IMR-90 (cell line): ENCODE results near the gene PYGM. TPM values are rescaled to one million over a fixed set of nuclear protein-coding genes. Genes with fewer than 3 reads are reported as not detected.
A peak's percentile ranks its signal among the peaks of the same experiment; 100 is the strongest.

Experiments
- ATAC-seq: fragments of 200-7000 bp; cut with Tn5 transposase; 2 replicates; pipeline ENCODE4 v1.9.1; 2020; ENCODE audit warnings: low read depth, mild to moderate bottlenecking, moderate library complexity
- BruUV-seq: library from RNA; stranded (reverse); fragments of 400-500 nt; replicated peaks from 2 replicates; lab custom pipeline; 2021; lab: Mats Ljungman, UMichigan
- CTCF ChIA-PET: fragments of 300-600 bp; formaldehyde crosslinking; extraction: SDS; loops from one replicate; lab custom pipeline; 2021; ENCODE audit warnings: antibody characterized with exemption; lab: Yijun Ruan, JAX
- POLR2A ChIA-PET: fragments of 300-600 bp; sonication (Branson Sonifier 250); formaldehyde crosslinking; loops from one replicate; lab custom pipeline; 2022; ENCODE audit warnings: antibody characterized with exemption; ENCODE audit not compliant: unreplicated experiment; lab: Charles Lee
- DNase-seq: peaks from one replicate; pipeline ENCODE4 v3.0.0; 2013
- H2AFZ ChIP-seq: replicated peaks from 2 replicates; pipeline ENCODE3; 2013; ENCODE audit warnings: low read length, mild to moderate bottlenecking; ENCODE audit not compliant: poor library complexity
- H2AK5ac ChIP-seq: 2 replicates; pipeline ENCODE4 v1.6.1; 2013; ENCODE audit warnings: low read depth, low read length, inconsistent platforms
- H2AK9ac ChIP-seq: replicated peaks from 2 replicates; pipeline ENCODE3; 2013; ENCODE audit warnings: mild to moderate bottlenecking, low read depth, low read length, moderate library complexity; ENCODE audit not compliant: poor library complexity
- H2BK120ac ChIP-seq: 2 replicates; pipeline ENCODE4 v1.6.1; 2013; ENCODE audit warnings: low read depth, low read length, inconsistent platforms
- H2BK15ac ChIP-seq: 3 replicates; pipeline ENCODE4 v1.6.1; 2013; ENCODE audit warnings: low read depth, low read length, inconsistent platforms
- H2BK20ac ChIP-seq: 2 replicates; pipeline ENCODE4 v1.6.1; 2013; ENCODE audit warnings: low read depth, mild to moderate bottlenecking, inconsistent platforms, low read length, moderate library complexity
- H2BK5ac ChIP-seq: 2 replicates; pipeline ENCODE4 v1.6.1; 2013; ENCODE audit warnings: mild to moderate bottlenecking, low read depth, low read length, inconsistent platforms; ENCODE audit not compliant: poor library complexity, severe bottlenecking
- H3K14ac ChIP-seq: replicated peaks from 2 replicates; pipeline ENCODE4 v1.6.1; 2013; ENCODE audit warnings: low read depth, low read length, inconsistent platforms
- H3K18ac ChIP-seq: 2 replicates; pipeline ENCODE4 v1.6.1; 2013; ENCODE audit warnings: low read depth, low read length, control low read depth
- H3K23ac ChIP-seq: 2 replicates; pipeline ENCODE4 v1.6.1; 2013; ENCODE audit warnings: low read depth, low read length, inconsistent platforms
- H3K27ac ChIP-seq: 2 replicates; pipeline ENCODE4 v1.5.1; 2013; ENCODE audit warnings: mild to moderate bottlenecking, control low read depth, low read length; ENCODE audit not compliant: insufficient read depth
- H3K27me3 ChIP-seq: 2 replicates; pipeline ENCODE4 v1.6.1; 2013; ENCODE audit warnings: low read length; ENCODE audit not compliant: control insufficient read depth, insufficient read depth
- H3K36me3 ChIP-seq: 2 replicates; pipeline ENCODE4 v1.6.1; 2013; ENCODE audit warnings: low read length, mixed read lengths; ENCODE audit not compliant: control insufficient read depth, insufficient read depth
- H3K4ac ChIP-seq: 2 replicates; pipeline ENCODE4 v1.6.1; 2013; ENCODE audit warnings: low read depth, low read length, inconsistent platforms
- H3K4me1 ChIP-seq: 2 replicates; pipeline ENCODE4 v1.6.1; 2013; ENCODE audit warnings: low read length, mixed read lengths; ENCODE audit not compliant: control insufficient read depth, insufficient read depth
- H3K4me2 ChIP-seq: 2 replicates; pipeline ENCODE4 v1.6.1; 2013; ENCODE audit warnings: low read depth, mild to moderate bottlenecking, control low read depth, low read length, moderate library complexity
- H3K4me3 ChIP-seq: 2 replicates; pipeline ENCODE4 v1.5.1; 2013; ENCODE audit warnings: low read depth, mild to moderate bottlenecking, control low read depth, low read length, moderate library complexity; ENCODE audit not compliant: insufficient read depth
- H3K56ac ChIP-seq: 2 replicates; pipeline ENCODE4 v1.6.1; 2013; ENCODE audit warnings: low read length, inconsistent platforms; ENCODE audit not compliant: insufficient read depth; ENCODE audit errors: extremely low read depth
- H3K79me1 ChIP-seq, 2 experiments: 2 replicates each; pipeline ENCODE4 v1.6.1; 2013; ENCODE audit warnings: low read length in 2 of 2, inconsistent platforms in 1 of 2, low read depth in 1 of 2
- H3K9ac ChIP-seq: 2 replicates; pipeline ENCODE4 v1.6.1; 2013; ENCODE audit warnings: low read depth, low read length, control low read depth
- H3K9me1 ChIP-seq: 2 replicates; pipeline ENCODE4 v1.6.1; 2013; ENCODE audit warnings: low read length, inconsistent platforms; ENCODE audit not compliant: insufficient read depth
- H3K9me3 ChIP-seq: 2 replicates; pipeline ENCODE4 v1.6.1; 2013; ENCODE audit warnings: low read length; ENCODE audit not compliant: control insufficient read depth, insufficient read depth
- H4K20me1 ChIP-seq: 2 replicates; pipeline ENCODE4 v1.6.1; 2013; ENCODE audit warnings: low read length, inconsistent platforms; ENCODE audit not compliant: insufficient read depth
- H4K5ac ChIP-seq: 2 replicates; pipeline ENCODE4 v1.6.1; 2013; ENCODE audit warnings: mild to moderate bottlenecking, low read depth, low read length, control low read depth
- H4K8ac ChIP-seq, 2 experiments: 2 replicates each; pipeline ENCODE4 v1.6.1; 2013; ENCODE audit warnings: low read depth in 2 of 2, low read length in 2 of 2, control low read depth in 1 of 2, inconsistent platforms in 1 of 2
- H4K91ac ChIP-seq: 2 replicates; pipeline ENCODE4 v1.6.1; 2013; ENCODE audit warnings: low read depth, low read length, inconsistent platforms; ENCODE audit not compliant: insufficient read depth
- CHD1 ChIP-seq: IDR thresholded peaks from 2 replicates; pipeline ENCODE4 v1.6.1; 2012; ENCODE audit warnings: low read depth, low read length, improper control_type of control experiment
- CTCF ChIP-seq: conservative IDR thresholded peaks from 2 replicates; pipeline ENCODE4 v1.5.1; 2012; ENCODE audit warnings: mild to moderate bottlenecking, low read depth, low read length, improper control_type of control experiment
- MAZ ChIP-seq: IDR thresholded peaks from 2 replicates; pipeline ENCODE4 v1.6.1; 2012; ENCODE audit warnings: low read depth, mild to moderate bottlenecking, low read length, improper control_type of control experiment, moderate library complexity, borderline replicate concordance
- MXI1 ChIP-seq: IDR thresholded peaks from 2 replicates; pipeline ENCODE4 v1.6.1; 2012; ENCODE audit warnings: low read depth, mild to moderate bottlenecking, low read length, moderate library complexity, borderline replicate concordance
- RAD21 ChIP-seq: IDR thresholded peaks from 2 replicates; pipeline ENCODE4 v1.6.1; 2012; ENCODE audit warnings: low read length, improper control_type of control experiment
- RCOR1 ChIP-seq: IDR thresholded peaks from 2 replicates; pipeline ENCODE4 v1.6.1; 2012; ENCODE audit warnings: mild to moderate bottlenecking, low read length, improper control_type of control experiment; ENCODE audit not compliant: insufficient replicate concordance
- RFX5 ChIP-seq: IDR thresholded peaks from 2 replicates; pipeline ENCODE4 v1.8.0; 2012; ENCODE audit warnings: low read depth, mild to moderate bottlenecking, low read length, moderate library complexity
- SMC3 ChIP-seq: fragments of 150-350 bp; IDR thresholded peaks from 2 replicates; pipeline ENCODE4 v1.6.1; 2016; ENCODE audit warnings: low read depth, mild to moderate bottlenecking, antibody characterized with exemption, low read length, moderate library complexity
- WGBS, 2 experiments: methylation state at CpG; one replicate each; pipeline versions ENCODE4 v1.1.5 to v1.1.7; 2013; ENCODE audit warnings: missing lambda C conversion rate in 2 of 2; ENCODE audit not compliant: insufficient read length in 1 of 2; ENCODE audit errors: extremely low coverage in 2 of 2; 5-methylcytosine and 5-hydroxymethylcytosine counted together
- dilution Hi-C: fragments of 300-500 bp; cut with HindIII; formaldehyde crosslinking; loops from one replicate; pipeline ENCODE4 v1.14.3; 2018; ENCODE audit warnings: low sequenced_read_pairs; ENCODE audit not compliant: unreplicated experiment
- in situ Hi-C: fragments of 300-500 bp; cut with MboI; formaldehyde crosslinking; loops from 3 replicates; pipeline ENCODE4 v1.14.3; 2019; ENCODE audit warnings: low sequenced_read_pairs, inconsistent platforms, mixed read lengths
- intact Hi-C: fragments of 100-400 bp; cut with micrococcal nuclease; formaldehyde crosslinking; loops from 2 replicates; pipeline ENCODE4 v1.10.0; 2022
- polyA plus RNA-seq, 3 experiments: library from polyadenylated mRNA; depleted of rRNA; stranded (reverse); fragments of >200 nt; gene quantifications; 2 replicates each; pipeline ENCODE4 v1.2.3, GENCODE V29; 2012; ENCODE audit warnings: low replicate concordance in 1 of 3
- total RNA-seq: library from RNA; depleted of rRNA; stranded (reverse); fragments of >200 nt; gene quantifications from 2 replicates; pipeline ENCODE4 v1.2.3, GENCODE V29; 2012

PYGM gene
- total and polyA plus RNA-seq, 2 of the 4 experiments (the other 2 are of a cell fraction) = 0.18 to 0.21 TPM

- no peak within 1 kb of the TSS for H3K9ac ChIP-seq
Measured at GRCh38 chr11:64743591-64744543, 15.9 kb downstream of the PYGM start, which contains the start of gene RASGRP2. TSS of gene RASGRP2 (minus strand) at chr11:64744142. CDS start at chr11:64742866, 1,276 bp downstream.

More at GRCh38 chr11:64743591-64744543, 15.9 kb downstream of the PYGM start, which contains the start of gene RASGRP2:
- in situ Hi-C loops (no loop called here), dilution Hi-C loops (no loop called here), intact Hi-C loops (loop anchor here (1.0 kb wide), 1 partner anchor 23 kb away; no protein-coding TSS in a partner anchor)
- TF ChIP-seq CHD1 (no peak), CTCF (peak; percentile 48), MXI1 (no peak), RCOR1 (no peak), RFX5 (no peak), MAZ (no peak), RAD21 (peak; percentile 36), SMC3 (no peak)
- H3K4me1 ChIP-seq = peaks cover 14% of the 10 kb centered on the region
- DNase-seq (no peak), ATAC-seq (peak; percentile 3; the same call in 1 of the 2 replicates)
- 4% methylated on average over 31 of the region's 57 CpGs; no CpG with 5 or more reads in 1 of the 2 experiments for WGBS, 2 experiments
- H3K14ac ChIP-seq = no peak within 1 kb of the TSS
- H3K23ac ChIP-seq = no peak within 1 kb of the TSS
- no peak within 1 kb of the TSS for H2AK5ac ChIP-seq
- H2BK20ac ChIP-seq = no peak within 1 kb of the TSS
- no peaks in the 10 kb centered on the region for H3K79me1 ChIP-seq
- H2AFZ ChIP-seq = peak within 1 kb of the TSS; percentile 86
- no peaks in the 10 kb centered on the region for H3K9me3 ChIP-seq
- H3K4ac ChIP-seq = no peak within 1 kb of the TSS
- ChIA-PET CTCF (no interaction called here), POLR2A (no interaction called here)
- BruUV-seq = no TSS peak
- no peak within 1 kb of the TSS for H2BK5ac ChIP-seq
- H3K4me2 ChIP-seq = peak within 1 kb of the TSS; percentile 78
- H4K5ac ChIP-seq = no peak within 1 kb of the TSS
- no peak within 1 kb of the TSS for H3K27ac ChIP-seq
- no peak within 1 kb of the TSS for H2BK120ac ChIP-seq
- no peak within 1 kb of the TSS for H3K56ac ChIP-seq
- peak within 1 kb of the TSS; percentile 36 for H3K4me3 ChIP-seq
- no peak within 1 kb of the TSS for H3K18ac ChIP-seq
- peak within 1 kb of the TSS; percentile 70 for H2AK9ac ChIP-seq
- peaks cover 3% of the 10 kb centered on the region; the same call in 1 of the 2 replicates for H4K20me1 ChIP-seq
- H3K36me3 ChIP-seq = no peaks in the 10 kb centered on the region
- peaks cover 64% of the 10 kb centered on the region for H3K27me3 ChIP-seq
- no peak within 1 kb of the TSS for H4K91ac ChIP-seq
- H4K8ac ChIP-seq = no peak within 1 kb of the TSS
- no peak within 1 kb of the TSS for H2BK15ac ChIP-seq
- H3K9me1 ChIP-seq = peaks cover 7% of the 10 kb centered on the region
